PFSK-1 (cell line): ENCODE results near the gene BTAF1.
A peak's percentile ranks its signal among the peaks of the same experiment; 100 is the strongest.

Experiments used
- FOXP2 ChIP-seq: optimal IDR thresholded peaks from 2 replicates; pipeline ENCODE3; 2011; ENCODE audit warnings: borderline replicate concordance, control low read depth, inconsistent platforms; ENCODE audit not compliant: insufficient read depth; ENCODE audit errors: extremely low read length, extremely low read depth
- POLR2AphosphoS5 ChIP-seq: IDR thresholded peaks from 2 replicates; pipeline ENCODE4 v1.6.1; 2012; ENCODE audit warnings: low read depth, mild to moderate bottlenecking, control low read depth, low read length, moderate library complexity
- SIN3A ChIP-seq: IDR thresholded peaks from 2 replicates; pipeline ENCODE4 v1.6.1; 2012; ENCODE audit warnings: mild to moderate bottlenecking, low read length, moderate library complexity, borderline replicate concordance; ENCODE audit not compliant: insufficient read depth
- TAF1 ChIP-seq: IDR thresholded peaks from 2 replicates; pipeline ENCODE4 v1.6.1; 2012; ENCODE audit warnings: low read length, control low read depth, borderline replicate concordance; ENCODE audit not compliant: insufficient read depth
- TF ChIP-seq, protein P1 (sequence below), 2 experiments: IDR thresholded peaks; 2 replicates each; pipeline versions ENCODE4 v1.6.1 to v1.8.0; 2011 to 2012; ENCODE audit warnings: low read depth in 2 of 2, low read length in 2 of 2, control low read depth in 1 of 2, inconsistent platforms in 1 of 2, mild to moderate bottlenecking in 1 of 2, moderate library complexity in 1 of 2; ENCODE audit not compliant: insufficient read depth in 1 of 2

The BTAF1 gene

DNA sequence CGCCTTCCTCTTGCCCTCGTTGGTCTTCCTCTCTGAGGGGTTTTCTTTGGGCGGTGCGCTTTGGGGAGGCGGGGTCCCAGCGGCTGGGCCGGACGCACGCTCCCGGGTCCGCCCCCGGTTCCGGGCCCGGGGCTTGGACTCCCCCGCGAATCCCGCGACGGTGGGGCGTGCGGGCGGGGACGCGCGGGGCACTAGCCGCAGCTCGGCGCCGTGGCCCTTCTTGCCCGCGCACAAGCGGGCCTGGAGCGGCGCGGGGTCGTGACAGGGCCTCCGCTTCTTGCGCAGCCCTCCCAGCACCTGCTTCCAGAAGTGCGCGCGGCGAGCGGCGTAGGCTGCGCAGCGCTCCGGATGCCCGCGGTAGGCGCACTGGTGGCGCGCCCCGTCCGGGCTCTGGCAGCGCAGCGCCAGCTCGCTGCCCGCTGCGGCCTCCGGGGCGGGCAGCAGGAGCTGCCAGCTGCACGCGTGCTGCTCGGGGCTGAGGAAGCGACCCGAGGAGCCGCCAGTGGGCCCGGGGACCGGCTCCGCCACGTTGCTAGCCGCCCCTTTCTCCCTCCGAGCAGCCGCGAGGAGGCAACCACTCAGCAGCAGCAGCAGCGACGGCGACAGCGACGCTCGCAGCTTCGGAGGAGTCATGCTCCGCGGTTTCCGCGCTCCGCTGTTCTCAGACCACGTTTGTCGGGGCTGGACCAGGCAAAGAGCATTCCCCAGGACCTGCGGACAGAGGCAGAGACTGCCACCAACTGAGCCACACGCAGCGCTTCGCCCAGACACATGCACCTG, 15.0 kb upstream of the BTAF1 start:
- TF ChIP-seq TAF1 (peak; percentile 80; the same call in 1 of the 2 replicates), FOXP2 (peak; percentile 86), POLR2AphosphoS5 (no peak; the same call in 1 of the 2 replicates), SIN3A (no peak)
- TF ChIP-seq, protein P1, sequence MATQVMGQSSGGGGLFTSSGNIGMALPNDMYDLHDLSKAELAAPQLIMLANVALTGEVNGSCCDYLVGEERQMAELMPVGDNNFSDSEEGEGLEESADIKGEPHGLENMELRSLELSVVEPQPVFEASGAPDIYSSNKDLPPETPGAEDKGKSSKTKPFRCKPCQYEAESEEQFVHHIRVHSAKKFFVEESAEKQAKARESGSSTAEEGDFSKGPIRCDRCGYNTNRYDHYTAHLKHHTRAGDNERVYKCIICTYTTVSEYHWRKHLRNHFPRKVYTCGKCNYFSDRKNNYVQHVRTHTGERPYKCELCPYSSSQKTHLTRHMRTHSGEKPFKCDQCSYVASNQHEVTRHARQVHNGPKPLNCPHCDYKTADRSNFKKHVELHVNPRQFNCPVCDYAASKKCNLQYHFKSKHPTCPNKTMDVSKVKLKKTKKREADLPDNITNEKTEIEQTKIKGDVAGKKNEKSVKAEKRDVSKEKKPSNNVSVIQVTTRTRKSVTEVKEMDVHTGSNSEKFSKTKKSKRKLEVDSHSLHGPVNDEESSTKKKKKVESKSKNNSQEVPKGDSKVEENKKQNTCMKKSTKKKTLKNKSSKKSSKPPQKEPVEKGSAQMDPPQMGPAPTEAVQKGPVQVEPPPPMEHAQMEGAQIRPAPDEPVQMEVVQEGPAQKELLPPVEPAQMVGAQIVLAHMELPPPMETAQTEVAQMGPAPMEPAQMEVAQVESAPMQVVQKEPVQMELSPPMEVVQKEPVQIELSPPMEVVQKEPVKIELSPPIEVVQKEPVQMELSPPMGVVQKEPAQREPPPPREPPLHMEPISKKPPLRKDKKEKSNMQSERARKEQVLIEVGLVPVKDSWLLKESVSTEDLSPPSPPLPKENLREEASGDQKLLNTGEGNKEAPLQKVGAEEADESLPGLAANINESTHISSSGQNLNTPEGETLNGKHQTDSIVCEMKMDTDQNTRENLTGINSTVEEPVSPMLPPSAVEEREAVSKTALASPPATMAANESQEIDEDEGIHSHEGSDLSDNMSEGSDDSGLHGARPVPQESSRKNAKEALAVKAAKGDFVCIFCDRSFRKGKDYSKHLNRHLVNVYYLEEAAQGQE (IDR thresholded peaks at IDR 0.05; ENCODE audit: insufficient read depth in 1 of 2, low read depth in 2 of 2, low read length in 2 of 2), result peak in 1 of 2 experiments; percentile 30; a peak in 1 of 4 replicates

DNA sequence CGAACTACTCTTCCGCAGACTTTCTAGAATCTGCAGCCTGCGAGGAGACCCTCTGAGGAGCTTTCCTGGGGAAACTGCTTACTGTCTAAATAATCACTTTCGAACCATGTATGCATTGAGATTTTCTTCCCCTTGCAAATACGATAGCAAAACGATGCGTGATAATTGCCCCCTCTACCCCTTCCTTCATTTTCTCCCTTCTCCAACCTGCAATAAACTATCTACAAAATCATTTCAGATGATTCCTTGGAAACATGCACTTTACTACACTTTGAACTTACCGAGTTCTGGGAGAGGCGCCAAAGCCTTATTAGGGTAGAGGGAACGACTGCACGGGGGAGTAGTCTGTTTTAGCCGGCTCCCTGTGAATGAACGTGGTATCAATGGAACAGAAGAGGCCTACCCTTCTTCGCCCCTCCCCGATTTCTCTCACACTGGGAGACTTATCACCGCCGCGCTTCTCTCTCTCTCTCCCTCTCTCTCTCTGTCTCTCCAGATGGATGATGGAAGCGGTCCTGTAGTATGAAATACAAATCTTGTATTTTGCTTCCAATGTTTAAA, 14.4 kb upstream of the BTAF1 start, which contains the start of gene FGFBP3:
Gene FGFBP3 (minus strand): TSS at position 370 of the 561 bp plus-strand sequence. CDS start 517 bp downstream, outside the sequence.
- TF ChIP-seq POLR2AphosphoS5 (peak; percentile 81), FOXP2 (no peak), TAF1 (peak; percentile 68; the same call in 1 of the 2 replicates), SIN3A (peak; percentile 76; the same call in 1 of the 2 replicates)
- TF ChIP-seq, protein P1 (IDR thresholded peaks at IDR 0.05; ENCODE audit: insufficient read depth in 1 of 2, low read depth in 2 of 2, low read length in 2 of 2), result 0 out of 4 replicates have a peak, but pooled peaks of 1 of the 2 experiments have one; percentile 6

DNA sequence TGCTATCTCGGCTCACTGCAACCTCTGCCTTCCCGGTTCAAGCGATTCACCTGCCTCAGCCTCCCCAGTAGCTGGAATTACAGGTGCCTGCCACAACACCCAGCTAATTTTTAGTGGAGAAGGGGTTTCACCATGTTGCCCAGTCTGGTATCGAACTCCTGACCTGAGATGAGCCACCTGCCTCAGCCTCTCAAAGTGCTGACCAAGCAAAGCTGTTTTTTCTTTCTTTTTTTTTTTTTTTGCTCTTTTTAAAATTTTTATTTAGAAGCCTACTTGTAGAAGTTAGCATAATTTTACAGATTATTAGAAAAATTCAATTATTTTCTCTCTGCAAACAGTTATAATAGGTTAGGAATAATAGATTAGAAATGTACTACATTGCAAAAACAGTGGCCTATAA, 13.1 kb upstream of the BTAF1 start:
- TF ChIP-seq FOXP2, result no peak
- no peak for TF ChIP-seq TAF1
- TF ChIP-seq, protein P1 (IDR thresholded peaks at IDR 0.05; ENCODE audit: insufficient read depth in 1 of 2, low read depth in 2 of 2, low read length in 2 of 2), result no peak
- no peak for TF ChIP-seq SIN3A
- TF ChIP-seq POLR2AphosphoS5, result no peak

DNA sequence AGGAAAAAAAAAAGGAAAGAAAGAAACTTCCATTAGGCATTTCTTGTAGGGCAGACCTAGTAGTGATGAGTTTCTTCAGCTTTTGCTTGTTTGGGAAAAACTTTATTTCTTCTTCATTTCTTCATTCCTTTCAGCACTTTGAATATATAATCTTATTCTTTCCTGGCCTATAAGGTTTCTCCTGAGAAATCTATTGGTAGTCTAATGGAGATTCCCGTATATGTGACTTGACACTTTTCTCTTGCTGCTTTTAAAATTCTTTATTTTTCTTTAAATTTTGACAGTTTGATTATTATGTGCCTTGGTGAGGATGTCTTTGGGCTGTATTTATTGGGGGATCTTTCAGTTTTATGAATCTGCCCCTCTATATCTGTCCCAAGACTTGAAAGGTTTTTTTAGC, 3.9 kb upstream of the BTAF1 start:
- TF ChIP-seq FOXP2 (no peak), TAF1 (no peak), POLR2AphosphoS5 (no peak), SIN3A (no peak)
- TF ChIP-seq, protein P1 (IDR thresholded peaks at IDR 0.05; ENCODE audit: insufficient read depth in 1 of 2, low read depth in 2 of 2, low read length in 2 of 2), result no peak
